CD4-positive, alpha-beta T cell treated with Interleukin-15 for 1 hour (primary cell): ENCODE results near the gene MECR.

Experiments
- DNase-seq: peaks from one replicate; pipeline ENCODE4 v3.0.0-alpha.2; 2020

Gene MECR

DNA sequence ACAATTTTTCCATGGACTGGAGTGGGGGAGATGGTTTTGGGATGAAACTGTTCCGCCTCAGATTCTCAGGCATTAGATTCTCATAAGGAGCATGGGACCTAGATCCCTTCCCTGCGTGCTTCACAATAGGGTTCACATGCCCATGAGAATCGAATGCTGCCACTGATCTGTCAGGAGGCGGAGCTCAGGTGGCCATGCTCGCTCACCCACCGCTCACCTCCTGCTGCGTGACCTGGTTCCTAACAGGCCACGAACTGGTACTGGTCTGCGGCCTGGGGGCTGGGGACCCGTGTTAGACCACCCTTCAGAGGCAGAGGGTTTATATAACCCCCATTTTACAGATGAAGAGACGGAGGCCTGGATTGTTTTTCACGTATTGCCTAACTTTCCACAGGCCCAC is 32.7 kb downstream of the MECR start:
- no peak for DNase-seq

GRCh38 chr1:29197590-29197924 is 33.2 kb downstream of the MECR start:
- no peak for DNase-seq

- DNase-seq, result no peak
Observed at GRCh38 chr1:29196863-29197589, 33.7 kb downstream of the MECR start.

GRCh38 chr1:29195881-29196291 is 34.8 kb downstream of the MECR start:
- DNase-seq, result no peak

GRCh38 chr1:29193879-29194455 is 36.8 kb downstream of the MECR start:
- no peak for DNase-seq

GRCh38 chr1:29190718-29191117 is 40.0 kb downstream of the MECR start:
- DNase-seq, result no peak

DNA sequence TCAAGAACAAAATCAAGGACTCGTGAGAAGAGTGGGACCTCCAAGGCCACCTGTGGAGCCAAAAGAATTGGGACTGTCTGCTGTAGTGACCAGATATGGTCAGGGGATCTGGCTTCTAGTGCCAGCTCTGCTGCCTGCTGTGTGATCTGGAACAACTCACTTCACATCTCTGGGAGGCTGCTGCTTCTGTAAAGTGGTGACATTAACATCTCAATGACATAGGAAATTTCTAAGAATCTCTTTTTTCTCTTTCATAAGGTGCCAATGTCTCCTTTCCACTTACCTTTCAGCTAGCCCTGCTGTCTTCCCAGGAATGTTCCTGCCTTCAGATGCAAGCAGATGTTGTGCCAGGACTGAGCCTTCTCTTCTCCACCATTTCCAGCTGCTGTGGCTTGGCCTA is 44.0 kb downstream of the MECR start:
- DNase-seq, result no peak

GRCh38 chr1:29186252-29186651 is 44.5 kb downstream of the MECR start:
- DNase-seq, result no peak

GRCh38 chr1:29183287-29183686 is 47.4 kb downstream of the MECR start:
- no peak for DNase-seq

DNA sequence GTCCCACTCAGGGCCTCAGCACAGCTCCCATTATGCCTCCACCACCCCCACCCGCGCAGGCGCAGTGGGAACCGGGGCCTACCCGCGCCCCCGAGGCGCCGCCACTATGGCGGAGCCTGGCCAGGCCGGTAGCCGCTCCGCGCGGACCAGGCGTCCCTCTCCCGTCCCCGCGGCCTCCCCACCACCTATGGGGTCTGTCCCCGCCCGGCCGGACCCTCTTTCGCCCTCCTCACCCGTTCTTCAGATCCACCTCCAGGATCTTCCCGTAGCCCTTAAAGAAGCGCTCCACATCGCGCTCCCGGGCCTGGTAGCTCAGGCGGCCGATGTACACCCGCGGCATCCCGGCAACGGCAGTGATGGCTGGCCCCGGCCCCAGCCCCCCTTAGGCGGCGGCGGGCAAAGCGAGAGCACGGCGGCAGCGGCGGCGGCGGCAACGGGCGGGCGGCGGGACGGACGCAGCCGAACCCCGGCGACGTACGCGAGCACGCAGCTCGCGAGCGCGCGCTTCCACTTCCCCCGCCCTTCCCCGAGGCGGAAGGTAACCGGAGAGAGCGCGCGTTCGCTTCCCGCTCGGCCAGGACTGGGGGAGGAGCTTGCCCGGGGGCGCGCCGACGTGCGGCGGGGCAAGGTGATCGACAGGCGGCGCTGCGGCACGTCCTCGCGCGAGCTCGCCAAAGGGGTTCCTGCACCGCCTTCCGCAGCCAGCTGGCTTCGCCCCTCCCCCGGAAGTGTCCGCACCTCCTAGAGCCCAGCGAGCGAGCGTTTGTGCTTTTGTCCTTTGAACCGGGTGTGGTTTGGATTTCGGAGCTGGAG is 49.1 kb downstream of the MECR start, which contains the start of gene SRSF4:
Gene SRSF4 (minus strand): TSS at position 488 of the 813 bp plus-strand sequence. CDS start 148 bp downstream, at position 340.
- peak; percentile 98 for DNase-seq

DNA sequence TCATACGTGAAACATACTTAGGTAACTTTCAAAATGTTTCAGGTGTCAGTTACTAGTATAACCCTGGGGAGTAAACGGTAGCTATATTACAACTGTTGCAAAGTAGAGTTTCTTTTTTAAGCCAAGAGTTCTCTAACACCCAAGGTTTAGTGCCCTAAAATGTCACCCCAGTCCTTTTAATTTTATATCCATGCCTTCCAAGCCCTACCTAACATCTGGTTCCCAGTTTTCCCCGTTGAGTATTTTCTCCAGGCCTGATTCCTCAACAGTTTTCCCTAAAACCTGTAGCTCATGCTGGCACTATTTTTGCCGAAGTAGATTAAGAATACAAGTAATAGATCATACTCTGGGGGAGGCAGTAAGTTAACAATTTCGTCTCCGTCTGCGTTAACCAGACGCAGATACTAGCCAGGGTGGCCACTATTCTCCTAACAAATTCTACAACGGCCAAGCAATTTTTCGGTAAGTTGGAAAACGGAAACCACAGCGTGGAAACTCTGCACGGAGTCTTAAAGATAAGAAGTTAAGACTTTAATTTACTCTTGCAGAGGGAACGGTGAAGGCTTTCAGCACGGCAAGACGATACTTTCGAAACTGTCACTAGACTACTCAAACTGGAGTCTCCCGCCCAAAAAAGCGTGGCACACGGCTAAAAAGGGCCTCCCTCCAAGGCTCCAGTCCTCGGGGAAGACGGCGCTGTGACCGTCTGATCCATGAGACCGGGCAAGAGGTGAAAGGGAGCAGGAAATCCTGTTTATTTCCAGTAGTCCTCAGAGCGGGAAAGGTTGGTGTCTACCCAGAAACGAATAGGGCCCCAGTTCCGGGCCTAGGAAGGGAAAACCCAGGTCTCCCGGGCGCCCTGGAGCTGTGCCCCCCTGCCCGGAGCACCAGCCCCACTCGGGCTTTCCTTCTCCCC is 50.0 kb downstream of the MECR start:
- DNase-seq, result no peak

DNA sequence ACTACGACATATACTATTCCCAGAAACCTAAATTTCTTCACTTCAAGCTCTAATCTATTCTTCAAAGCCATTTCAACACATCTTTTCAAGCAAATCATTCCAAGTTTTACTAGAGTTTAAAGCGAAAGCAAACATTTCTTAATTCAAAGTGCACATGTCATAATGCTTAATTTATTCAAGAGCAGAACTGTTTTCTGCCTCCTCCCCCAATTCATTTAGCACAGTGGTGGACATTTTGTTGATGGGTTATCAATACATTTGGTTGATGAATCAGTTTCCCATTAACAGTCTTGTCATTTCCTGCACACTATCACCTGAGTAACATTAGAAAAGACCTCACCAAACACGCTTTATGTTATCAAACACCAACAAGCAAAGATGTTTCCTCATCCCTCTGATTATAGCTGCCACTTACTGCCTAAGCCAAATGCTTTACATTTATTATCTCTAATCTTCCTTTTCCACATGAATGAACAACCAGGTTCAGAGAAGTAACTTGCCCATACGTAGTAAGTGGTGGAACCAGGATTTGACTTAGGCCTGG is 51.0 kb downstream of the MECR start:
- DNase-seq, result no peak

GRCh38 chr1:29177022-29177705 is 53.6 kb downstream of the MECR start:
- DNase-seq, result no peak

DNA sequence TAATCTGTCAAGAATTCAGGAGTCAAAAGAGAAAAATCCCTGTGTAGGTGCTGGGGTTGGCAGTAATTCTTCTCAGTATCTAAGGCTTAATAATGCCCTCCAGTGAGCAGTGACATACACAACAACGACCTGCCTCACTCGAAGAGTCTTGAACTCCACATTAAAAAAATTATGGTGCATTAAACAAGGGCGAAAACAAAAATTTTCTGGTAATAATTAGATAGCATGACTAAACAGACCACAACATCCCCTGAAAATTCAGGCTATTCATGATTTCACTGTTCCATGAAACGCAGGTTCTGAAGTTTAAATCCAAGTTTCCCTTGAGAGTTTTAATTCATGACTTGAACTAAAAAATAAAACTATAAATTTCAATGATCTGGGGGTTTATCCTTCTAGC is 54.2 kb downstream of the MECR start:
- no peak for DNase-seq

DNA sequence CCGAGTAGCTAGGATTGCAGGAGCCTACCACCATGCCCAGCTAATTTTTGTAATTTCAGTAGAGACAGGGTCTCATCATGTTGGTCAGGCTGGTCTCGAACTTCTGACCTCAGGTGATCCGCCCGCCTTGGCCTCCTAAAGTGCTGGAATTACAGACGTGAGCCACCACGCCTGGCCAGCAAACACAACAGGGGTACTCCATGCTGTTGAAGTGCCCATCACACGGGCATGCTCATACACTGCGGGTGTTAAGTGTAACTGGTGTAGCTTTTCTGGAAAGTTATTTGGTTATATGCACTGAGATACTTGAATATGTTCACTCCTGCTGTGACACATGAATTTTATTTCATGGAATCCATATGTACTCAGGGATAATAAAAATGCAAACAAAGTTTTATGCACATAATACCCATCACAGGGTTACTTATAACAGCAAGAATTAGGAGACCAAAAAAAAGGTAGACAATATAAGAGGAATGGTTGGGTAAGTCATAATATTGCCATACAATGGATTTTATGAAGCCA is 58.3 kb downstream of the MECR start:
- no peak for DNase-seq

DNA sequence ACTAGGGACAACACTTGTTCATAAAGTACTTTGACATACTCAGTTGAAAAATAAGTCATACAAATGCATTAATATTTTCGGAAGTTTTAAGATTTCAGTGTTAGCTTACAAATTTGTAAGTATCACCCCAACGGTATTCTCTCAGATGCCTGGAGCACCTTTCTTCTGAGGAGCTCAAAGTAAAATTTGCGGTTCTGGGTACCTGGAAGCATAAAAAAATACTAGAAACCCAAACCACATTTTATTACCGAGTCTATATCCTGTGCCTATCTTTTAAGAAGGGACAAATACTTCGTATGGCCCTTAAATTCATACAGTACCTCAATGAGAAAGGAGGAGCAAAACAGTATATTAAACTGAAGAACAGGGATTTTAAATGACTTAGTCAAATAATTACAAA is 59.2 kb downstream of the MECR start:
- no peak for DNase-seq

GRCh38 chr1:29171089-29171488 is 59.6 kb downstream of the MECR start:
- no peak for DNase-seq

GRCh38 chr1:29169976-29170375 is 60.8 kb downstream of the MECR start:
- DNase-seq, result no peak

- DNase-seq, result no peak
Observed at GRCh38 chr1:29167904-29168303, 62.8 kb downstream of the MECR start.

GRCh38 chr1:29166291-29166878 is 64.3 kb downstream of the MECR start:
- no peak for DNase-seq

DNA sequence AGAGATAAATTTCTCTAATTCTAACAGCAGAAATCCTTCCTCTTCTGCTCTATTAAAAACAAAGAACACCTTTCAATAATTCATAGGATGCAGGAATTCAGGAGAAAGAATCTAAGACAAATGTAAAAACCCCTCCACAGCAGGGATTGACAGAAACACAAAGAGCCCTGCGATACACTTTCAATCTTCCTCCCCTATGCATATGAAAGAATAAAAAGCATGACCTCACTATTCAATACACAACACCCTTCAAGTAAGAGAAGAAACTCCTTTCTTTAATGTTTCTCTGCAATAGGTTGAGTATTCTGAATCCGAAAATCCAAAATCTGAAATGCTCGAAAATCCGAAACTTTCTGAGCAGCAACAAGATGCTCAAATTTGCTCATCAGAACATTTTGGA is 66.1 kb downstream of the MECR start:
- no peak for DNase-seq
